HCT116 (cell line): ENCODE measurements around the gene JPH3. TPM values are rescaled to one million over a fixed set of nuclear protein-coding genes. Genes with fewer than 3 reads are reported as not detected.

ENCODE experiments used
- ATAC-seq: fragments of 200-7000 bp; cut with Tn5 transposase; 2 replicates; pipeline ENCODE4 v1.9.1; 2020; ENCODE audit warnings: mild to moderate bottlenecking, moderate library complexity
- BruUV-seq: library from RNA; stranded (reverse); fragments of 400-500 nt; replicated peaks from 2 replicates; lab custom pipeline; 2021; lab: Mats Ljungman, UMichigan
- CTCF ChIA-PET: fragments of 300-600 bp; sonication (Branson Sonifier 250); formaldehyde crosslinking; loops from one replicate; lab custom pipeline; 2021; ENCODE audit warnings: antibody characterized with exemption; lab: Charles Lee
- POLR2A ChIA-PET: fragments of 300-600, 350-600 bp; sonication (Branson Sonifier 250); formaldehyde crosslinking; loops from one replicate; lab custom pipeline; 2021; ENCODE audit warnings: antibody characterized with exemption; lab: Charles Lee
- RAD21 ChIA-PET, 2 experiments: fragments of 300-600 bp; sonication (Branson Sonifier 250); formaldehyde crosslinking; loops; one replicate each; lab custom pipeline; 2023; ENCODE audit warnings: low total read pairs in 2 of 2; ENCODE audit not compliant: uncharacterized antibody in 2 of 2, unreplicated experiment in 2 of 2, low non-redundant PET in 1 of 2; lab: Charles Lee
- DNase-seq: peaks from one replicate; pipeline ENCODE4 v3.0.0-alpha.2; 2010; ENCODE audit warnings: low read depth, low spot score
- H2AFZ ChIP-seq: fragments of 200-600 bp; shearing (Covaris generic), sonication (generic); 2 replicates; pipeline ENCODE4 v1.6.1; 2017; ENCODE audit warnings: low read depth, mixed run types, mixed read lengths, antibody characterized with exemption, low read length; ENCODE audit not compliant: poor library complexity, severe bottlenecking
- H3K27ac ChIP-seq: 2 replicates; pipeline ENCODE4 v1.5.1; 2012; ENCODE audit warnings: low read depth, low read length
- H3K27me3 ChIP-seq: fragments of 200-600 bp; sonication (generic); 2 replicates; pipeline ENCODE4 v1.6.1; 2016; ENCODE audit warnings: mixed run types, low read length, mixed read lengths; ENCODE audit not compliant: insufficient read depth
- H3K36me3 ChIP-seq, 2 experiments: fragments of 200-500 bp in 1 of 2; fragments of 200-600 bp in 1 of 2; sonication (Bioruptor generic) in 1 of 2; sonication (generic) in 1 of 2; 2 replicates each; pipeline versions ENCODE4 v1.5.1 to v1.6.1; 2014 to 2016; ENCODE audit warnings: low read length in 2 of 2, inconsistent platforms in 1 of 2, mixed read lengths in 1 of 2, mixed run types in 1 of 2; ENCODE audit not compliant: insufficient read depth in 2 of 2, control insufficient read depth in 1 of 2
- H3K4me1 ChIP-seq, 2 experiments: fragments of 200-600 bp in 1 of 2; sonication (generic) in 1 of 2; 2 replicates each; pipeline versions ENCODE4 v1.5.1 to v1.6.1; 2012 to 2017; ENCODE audit warnings: low read length in 2 of 2, inconsistent platforms in 1 of 2, mild to moderate bottlenecking in 1 of 2, mixed read lengths in 1 of 2, mixed run types in 1 of 2, moderate library complexity in 1 of 2; ENCODE audit not compliant: insufficient read depth in 2 of 2, control insufficient read depth in 1 of 2
- H3K4me2 ChIP-seq: fragments of 200-600 bp; sonication (generic); 2 replicates; pipeline ENCODE4 v1.6.1; 2017; ENCODE audit warnings: mixed run types, low read length, mixed read lengths
- H3K4me3 ChIP-seq, 2 experiments: fragments of 200-600 bp in 1 of 2; sonication (generic) in 1 of 2; replicated peaks in 1 of 2; 2 replicates each; pipeline ENCODE4 v1.5.1; 2011 to 2016; ENCODE audit warnings: low read length in 2 of 2, control low read depth in 1 of 2, low read depth in 1 of 2, mild to moderate bottlenecking in 1 of 2, mixed read lengths in 1 of 2, mixed run types in 1 of 2
- H3K79me2 ChIP-seq: fragments of 200-600 bp; sonication (generic); 2 replicates; pipeline ENCODE4 v1.6.1; 2017; ENCODE audit warnings: mild to moderate bottlenecking, mixed run types, low read length, moderate library complexity, mixed read lengths; ENCODE audit not compliant: insufficient read depth
- H3K9ac ChIP-seq: fragments of 200-600 bp; sonication (generic); 2 replicates; pipeline ENCODE4 v1.6.1; 2016; ENCODE audit warnings: low read length, mixed read lengths
- H3K9me2 ChIP-seq: fragments of 200-600 bp; sonication (generic), shearing (Covaris generic); 2 replicates; pipeline ENCODE4 v1.6.1; 2017; ENCODE audit warnings: mixed run types, mild to moderate bottlenecking, moderate library complexity; ENCODE audit not compliant: insufficient read depth
- H3K9me3 ChIP-seq, 2 experiments: fragments of 200-500 bp in 1 of 2; fragments of 200-600 bp in 1 of 2; sonication (Bioruptor generic) in 1 of 2; sonication (generic) in 1 of 2; 2 replicates each; pipeline ENCODE4 v1.6.1; 2014 to 2017; ENCODE audit warnings: low read length in 2 of 2, mixed read lengths in 2 of 2, inconsistent platforms in 1 of 2, low read depth in 1 of 2, mild to moderate bottlenecking in 1 of 2, mixed run types in 1 of 2, moderate library complexity in 1 of 2; ENCODE audit not compliant: control insufficient read depth in 1 of 2, insufficient read depth in 1 of 2
- H4K20me1 ChIP-seq: fragments of 200-600 bp; sonication (generic), shearing (Covaris generic); 2 replicates; pipeline ENCODE4 v1.6.1; 2017; ENCODE audit warnings: mixed run types, mild to moderate bottlenecking, moderate library complexity; ENCODE audit not compliant: insufficient read depth
- EZH2phosphoT487 ChIP-seq: fragments of 200-600 bp; IDR thresholded peaks from 2 replicates; pipeline ENCODE4 v1.6.1; 2018; ENCODE audit warnings: antibody characterized with exemption, borderline replicate concordance
- MAX ChIP-seq: IDR thresholded peaks from 2 replicates; pipeline ENCODE4 v1.6.1; 2012
- POLR2A ChIP-seq: IDR thresholded peaks from 2 replicates; pipeline ENCODE4 v1.7.0; 2011; ENCODE audit warnings: borderline replicate concordance; ENCODE audit not compliant: insufficient read depth, insufficient read length; ENCODE audit errors: extremely low read depth
- RAD21 ChIP-seq: IDR thresholded peaks from 2 replicates; pipeline ENCODE4 v1.6.1; 2012; ENCODE audit warnings: low read depth, mild to moderate bottlenecking
- SRF ChIP-seq: IDR thresholded peaks from 2 replicates; pipeline ENCODE4 v1.6.1; 2012; ENCODE audit warnings: low read depth
- YY1 ChIP-seq: IDR thresholded peaks from 2 replicates; pipeline ENCODE4 v1.6.1; 2011; ENCODE audit warnings: low read length, low read depth, moderate library complexity, mild to moderate bottlenecking; ENCODE audit not compliant: insufficient replicate concordance; ENCODE audit errors: extremely low read depth
- intact Hi-C: fragments of 100-400 bp; cut with micrococcal nuclease; formaldehyde crosslinking; loops from 2 replicates; pipeline ENCODE4 v1.10.0; 2022
- total RNA-seq: library from RNA; stranded (reverse); gene quantifications from one replicate; pipeline ENCODE4 v1.2.1, GENCODE V29; 2021; ENCODE audit not compliant: unreplicated experiment
- TF ChIP-seq, protein P1 (sequence below), 3 experiments: fragments of 200-600 bp in 1 of 3; sonication (generic) in 1 of 3; IDR thresholded peaks in 2 of 3; conservative IDR thresholded peaks in 1 of 3; 2 replicates each; pipeline ENCODE4 v1.5.1; 2012 to 2017; ENCODE audit warnings: low read depth in 2 of 3, low read length in 2 of 3, antibody characterized with exemption in 1 of 3, borderline replicate concordance in 1 of 3, control low read depth in 1 of 3, mild to moderate bottlenecking in 1 of 3, mixed read lengths in 1 of 3, mixed run types in 1 of 3, moderate library complexity in 1 of 3; ENCODE audit not compliant: insufficient read depth in 1 of 3

The JPH3 gene
- total RNA-seq, 1 experiment from 2014 or later = 0.10 TPM

- Histone ChIP-seq H2AFZ (no peak overlapping the region), H3K4me3 (no peak overlapping the region), H3K4me1 (no peaks in the 10 kb centered on the region), H3K9me3 (no peaks in the 10 kb centered on the region), H3K27ac (no peak overlapping the region), H3K9me2 (no peaks in the 10 kb centered on the region), H3K27me3 (no peaks in the 10 kb centered on the region), H3K4me2 (no peak overlapping the region), H3K79me2 (peaks cover 62% of the 10 kb centered on the region), H3K9ac (no peak overlapping the region), H3K36me3 (peaks cover 19 to 26% of the 10 kb centered on the region in 2 experiments; a peak in 3 of 4 replicates), H4K20me1 (peaks cover 4% of the 10 kb centered on the region; the same call in 1 of the 2 replicates)
- ATAC-seq (no peak), DNase-seq (no peak)
- ChIA-PET RAD21 (no interaction called here), POLR2A (no interaction called here), CTCF (no interaction called here)
- BruUV-seq = no TSS peak
- intact Hi-C loops = no loop called here
- no peak for TF ChIP-seq SRF
- no peak for TF ChIP-seq POLR2A
Measured at GRCh38 chr16:87734644-87735043, 132.3 kb downstream of the JPH3 start.

GRCh38 chr16:87735270-87736007 is 133.1 kb downstream of the JPH3 start:
- peaks cover 15 to 26% of the 10 kb centered on the region in 2 experiments; a peak in 3 of 4 replicates for H3K36me3 ChIP-seq
- TF ChIP-seq, protein P1, sequence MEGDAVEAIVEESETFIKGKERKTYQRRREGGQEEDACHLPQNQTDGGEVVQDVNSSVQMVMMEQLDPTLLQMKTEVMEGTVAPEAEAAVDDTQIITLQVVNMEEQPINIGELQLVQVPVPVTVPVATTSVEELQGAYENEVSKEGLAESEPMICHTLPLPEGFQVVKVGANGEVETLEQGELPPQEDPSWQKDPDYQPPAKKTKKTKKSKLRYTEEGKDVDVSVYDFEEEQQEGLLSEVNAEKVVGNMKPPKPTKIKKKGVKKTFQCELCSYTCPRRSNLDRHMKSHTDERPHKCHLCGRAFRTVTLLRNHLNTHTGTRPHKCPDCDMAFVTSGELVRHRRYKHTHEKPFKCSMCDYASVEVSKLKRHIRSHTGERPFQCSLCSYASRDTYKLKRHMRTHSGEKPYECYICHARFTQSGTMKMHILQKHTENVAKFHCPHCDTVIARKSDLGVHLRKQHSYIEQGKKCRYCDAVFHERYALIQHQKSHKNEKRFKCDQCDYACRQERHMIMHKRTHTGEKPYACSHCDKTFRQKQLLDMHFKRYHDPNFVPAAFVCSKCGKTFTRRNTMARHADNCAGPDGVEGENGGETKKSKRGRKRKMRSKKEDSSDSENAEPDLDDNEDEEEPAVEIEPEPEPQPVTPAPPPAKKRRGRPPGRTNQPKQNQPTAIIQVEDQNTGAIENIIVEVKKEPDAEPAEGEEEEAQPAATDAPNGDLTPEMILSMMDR (IDR thresholded peaks at IDR 0.05 in 2 of 3, conservative IDR thresholded peaks at IDR 0.05 in 1 of 3; ENCODE audit: borderline replicate concordance in 1 of 3, insufficient read depth in 1 of 3, low read depth in 2 of 3, low read length in 2 of 3) = no peak
- no peak for TF ChIP-seq POLR2A
- TF ChIP-seq SRF = no peak
- TF ChIP-seq YY1 = no peak
- TF ChIP-seq RAD21 = no peak
- no peak for TF ChIP-seq EZH2phosphoT487
- no peak for TF ChIP-seq MAX
- H3K79me2 ChIP-seq = peaks cover 70% of the 10 kb centered on the region
- no peak overlapping the region for H3K4me3 ChIP-seq
- no peak overlapping the region for H3K27ac ChIP-seq
- RAD21 ChIA-PET = no interaction called here
- H3K9me2 ChIP-seq = no peaks in the 10 kb centered on the region
- intact Hi-C loops = no loop called here
- no peaks in the 10 kb centered on the region for H3K27me3 ChIP-seq
- no peak for ATAC-seq
- H4K20me1 ChIP-seq = peaks cover 4% of the 10 kb centered on the region; the same call in 1 of the 2 replicates
- DNase-seq = no peak
- no peak overlapping the region for H3K4me2 ChIP-seq
- H3K4me1 ChIP-seq = no peaks in the 10 kb centered on the region
- no TSS peak for BruUV-seq
- H2AFZ ChIP-seq = no peak overlapping the region
- H3K9ac ChIP-seq = no peak overlapping the region
- POLR2A ChIA-PET = no interaction called here
- H3K9me3 ChIP-seq = no peaks in the 10 kb centered on the region
- CTCF ChIA-PET = interaction anchor here (0.6 kb wide), 1 partner anchor 33 kb away, joined by 3 read pairs; no protein-coding TSS in a partner anchor
